22Rv1 (cell line): ENCODE data around the gene SGO2.

Experiments used
- H3K27ac ChIP-seq: fragments of 450-650 bp; 2 replicates; pipeline ENCODE4 v1.5.1; 2017
- CTCF ChIP-seq: fragments of 450-650 bp; IDR thresholded peaks from 2 replicates; pipeline ENCODE4 v1.5.1; 2017; ENCODE audit warnings: mild to moderate bottlenecking
- ZFX ChIP-seq: fragments of 450-650 bp; IDR thresholded peaks from 2 replicates; pipeline ENCODE4 v1.6.1; 2017; ENCODE audit warnings: antibody characterized with exemption, borderline replicate concordance

SGO2 gene

GRCh38 chr2:200586644-200586975, 60.6 kb downstream of the SGO2 start:
- TF ChIP-seq ZFX, result no peak
- TF ChIP-seq CTCF, result no peak
- H3K27ac ChIP-seq, result no peak overlapping the region

- peak overlapping the region; percentile 28; the same call in 1 of the 2 replicates for H3K27ac ChIP-seq
- TF ChIP-seq ZFX (no peak), CTCF (no peak)
Observed at GRCh38 chr2:200587007-200587616, 61.1 kb downstream of the SGO2 start.

- TF ChIP-seq ZFX, result no peak
- no peak for TF ChIP-seq CTCF
- H3K27ac ChIP-seq, result peak overlapping the region; percentile 28
Observed at GRCh38 chr2:200588076-200588678, 62.2 kb downstream of the SGO2 start.

GRCh38 chr2:200590090-200590489, 64.1 kb downstream of the SGO2 start:
- TF ChIP-seq ZFX, result no peak
- TF ChIP-seq CTCF, result no peak
- no peak overlapping the region for H3K27ac ChIP-seq

- H3K27ac ChIP-seq, result no peak overlapping the region
- no peak for TF ChIP-seq ZFX
- TF ChIP-seq CTCF, result no peak
Observed at GRCh38 chr2:200591308-200591707, 65.3 kb downstream of the SGO2 start.

- H3K27ac ChIP-seq, result peak overlapping the region; percentile 53
- TF ChIP-seq ZFX (no peak), CTCF (no peak)
Observed at GRCh38 chr2:200592406-200593075, 66.5 kb downstream of the SGO2 start.

- TF ChIP-seq ZFX, result no peak
- no peak for TF ChIP-seq CTCF
- H3K27ac ChIP-seq, result peak overlapping the region; percentile 53; the same call in 1 of the 2 replicates
Observed at GRCh38 chr2:200593905-200594304, 67.9 kb downstream of the SGO2 start.
